SU-DHL-6 (cell line): ENCODE results near the gene CCDC61.

Source experiments
- EZH2phosphoT487 ChIP-seq: fragments of 200-600 bp; sonication (generic), shearing (Covaris generic); conservative IDR thresholded peaks from 2 replicates; pipeline ENCODE4 v1.6.1; 2018; ENCODE audit warnings: mild to moderate bottlenecking, antibody characterized with exemption, low read length, moderate library complexity, mixed read lengths
- TF ChIP-seq, protein P1 (sequence below): fragments of 200-600 bp; sonication (generic); IDR thresholded peaks from one replicate; pipeline ENCODE4 v1.5.1; 2017; ENCODE audit warnings: antibody characterized with exemption, mild to moderate bottlenecking, low read length, moderate library complexity; ENCODE audit not compliant: insufficient read depth, poor library complexity, severe bottlenecking

GRCh38 chr19:45967246-45967645, 28.0 kb upstream of the CCDC61 start:
- TF ChIP-seq, protein P1, sequence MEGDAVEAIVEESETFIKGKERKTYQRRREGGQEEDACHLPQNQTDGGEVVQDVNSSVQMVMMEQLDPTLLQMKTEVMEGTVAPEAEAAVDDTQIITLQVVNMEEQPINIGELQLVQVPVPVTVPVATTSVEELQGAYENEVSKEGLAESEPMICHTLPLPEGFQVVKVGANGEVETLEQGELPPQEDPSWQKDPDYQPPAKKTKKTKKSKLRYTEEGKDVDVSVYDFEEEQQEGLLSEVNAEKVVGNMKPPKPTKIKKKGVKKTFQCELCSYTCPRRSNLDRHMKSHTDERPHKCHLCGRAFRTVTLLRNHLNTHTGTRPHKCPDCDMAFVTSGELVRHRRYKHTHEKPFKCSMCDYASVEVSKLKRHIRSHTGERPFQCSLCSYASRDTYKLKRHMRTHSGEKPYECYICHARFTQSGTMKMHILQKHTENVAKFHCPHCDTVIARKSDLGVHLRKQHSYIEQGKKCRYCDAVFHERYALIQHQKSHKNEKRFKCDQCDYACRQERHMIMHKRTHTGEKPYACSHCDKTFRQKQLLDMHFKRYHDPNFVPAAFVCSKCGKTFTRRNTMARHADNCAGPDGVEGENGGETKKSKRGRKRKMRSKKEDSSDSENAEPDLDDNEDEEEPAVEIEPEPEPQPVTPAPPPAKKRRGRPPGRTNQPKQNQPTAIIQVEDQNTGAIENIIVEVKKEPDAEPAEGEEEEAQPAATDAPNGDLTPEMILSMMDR, result no peak
- no peak for TF ChIP-seq EZH2phosphoT487
